Naive thymus-derived CD4-positive, alpha-beta T cell (primary cell): ENCODE results near the gene TXNRD3. TPM values are rescaled to one million over a fixed set of nuclear protein-coding genes. Genes with fewer than 3 reads are reported as not detected.

Source experiments
- ATAC-seq: fragments of 150-1000 bp; cut with Tn5 transposase; 2 replicates; pipeline ENCODE4 v1.10.0; 2021; ENCODE audit warnings: mild to moderate bottlenecking, moderate library complexity
- CTCF ChIA-PET: fragments of 350-600 bp; sonication (Branson Sonifier 250); formaldehyde crosslinking; loops from one replicate; lab custom pipeline; 2021; ENCODE audit warnings: antibody characterized with exemption; lab: Charles Lee
- POLR2A ChIA-PET: fragments of 350-600 bp; sonication (Branson Sonifier 250); formaldehyde crosslinking; loops from one replicate; lab custom pipeline; 2021; ENCODE audit warnings: antibody characterized with exemption, inconsistent platforms; lab: Charles Lee
- DNase-seq, 9 donors: peaks; one replicate each; pipeline versions ENCODE4 v3.0.0 to v3.0.0-alpha.2; 2020 to 2022; ENCODE audit warnings: mixed read lengths in 1 of 9
- H3K27ac ChIP-seq: one replicate; pipeline ENCODE4 v1.7.0; 2013; ENCODE audit warnings: mild to moderate bottlenecking, low read depth, low read length, moderate library complexity
- H3K27me3 ChIP-seq, 2 donors: one replicate each; pipeline ENCODE4 v1.7.0; 2013; ENCODE audit warnings: low read length in 2 of 2, mild to moderate bottlenecking in 2 of 2, moderate library complexity in 2 of 2; ENCODE audit not compliant: control insufficient read depth in 2 of 2, insufficient read depth in 2 of 2
- H3K36me3 ChIP-seq, 3 experiments: 1 replicate in 2 of 3; 2 replicates in 1 of 3; pipeline ENCODE4 v1.7.0; 2013; ENCODE audit warnings: low read length in 3 of 3, mild to moderate bottlenecking in 3 of 3, moderate library complexity in 1 of 3; ENCODE audit not compliant: insufficient read depth in 3 of 3, control insufficient read depth in 2 of 3
- H3K4me1 ChIP-seq, 2 donors: one replicate each; pipeline ENCODE4 v1.7.0; 2013; ENCODE audit warnings: low read length in 2 of 2, mild to moderate bottlenecking in 2 of 2, moderate library complexity in 1 of 2; ENCODE audit not compliant: control insufficient read depth in 2 of 2, insufficient read depth in 2 of 2
- H3K4me3 ChIP-seq: 2 replicates; pipeline ENCODE4 v1.7.0; 2013; ENCODE audit warnings: mild to moderate bottlenecking, low read length
- H3K9me3 ChIP-seq, 3 experiments: 1 replicate in 2 of 3; 2 replicates in 1 of 3; pipeline ENCODE4 v1.7.0; 2013; ENCODE audit warnings: low read length in 3 of 3; ENCODE audit not compliant: control insufficient read depth in 2 of 3
- H3K27ac Mint-ChIP-seq, 9 donors: one replicate each; pipeline ENCODE4 v1.8.0; 2020 to 2022; ENCODE audit warnings: mixed read lengths in 9 of 9, mild to moderate bottlenecking in 8 of 9, moderate library complexity in 5 of 9, inconsistent platforms in 2 of 9
- H3K27me3 Mint-ChIP-seq, 5 donors: one replicate each; pipeline ENCODE4 v1.8.0; 2021 to 2022; ENCODE audit warnings: mixed read lengths in 5 of 5, mild to moderate bottlenecking in 1 of 5
- H3K36me3 Mint-ChIP-seq, 5 donors: one replicate each; pipeline ENCODE4 v1.8.0; 2020 to 2022; ENCODE audit warnings: mixed read lengths in 5 of 5, mild to moderate bottlenecking in 3 of 5, inconsistent platforms in 1 of 5
- H3K4me1 Mint-ChIP-seq, 7 donors: one replicate each; pipeline ENCODE4 v1.8.0; 2020 to 2022; ENCODE audit warnings: mixed read lengths in 7 of 7, mild to moderate bottlenecking in 3 of 7, inconsistent platforms in 1 of 7
- H3K4me3 Mint-ChIP-seq, 10 donors: one replicate each; pipeline ENCODE4 v1.8.0; 2020 to 2022; ENCODE audit warnings: mild to moderate bottlenecking in 10 of 10, mixed read lengths in 10 of 10, moderate library complexity in 6 of 10, inconsistent platforms in 2 of 10
- H3K9me3 Mint-ChIP-seq, 11 donors: one replicate each; pipeline ENCODE4 v1.8.0; 2020 to 2022; ENCODE audit warnings: mixed read lengths in 11 of 11, mild to moderate bottlenecking in 4 of 11, inconsistent platforms in 1 of 11, moderate library complexity in 1 of 11
- intact Hi-C, 2 donors: fragments of 100-400 bp; cut with micrococcal nuclease; formaldehyde crosslinking; loops; one replicate each; pipeline ENCODE4 v1.15.1; 2023
- polyA plus RNA-seq, 2 donors: library from polyadenylated mRNA; unstranded; fragments of 300-500 nt; fragmentation: Illumina TruSeq; gene quantifications; one replicate each; pipeline ENCODE4 v1.2.3, GENCODE V29; 2021
- total RNA-seq, 6 experiments: library from RNA in 5 of 6; stranded (reverse) in 5 of 6; gene quantifications; 1 replicate in 5 of 6; 2 replicates in 1 of 6; pipeline ENCODE4 v1.2.3 and lab custom pipeline; 2021 to 2026

Gene TXNRD3
- total and polyA plus RNA-seq, 7 experiments from 2014 or later, result 0.46 to 4.8 (median 4.3) TPM

DNA sequence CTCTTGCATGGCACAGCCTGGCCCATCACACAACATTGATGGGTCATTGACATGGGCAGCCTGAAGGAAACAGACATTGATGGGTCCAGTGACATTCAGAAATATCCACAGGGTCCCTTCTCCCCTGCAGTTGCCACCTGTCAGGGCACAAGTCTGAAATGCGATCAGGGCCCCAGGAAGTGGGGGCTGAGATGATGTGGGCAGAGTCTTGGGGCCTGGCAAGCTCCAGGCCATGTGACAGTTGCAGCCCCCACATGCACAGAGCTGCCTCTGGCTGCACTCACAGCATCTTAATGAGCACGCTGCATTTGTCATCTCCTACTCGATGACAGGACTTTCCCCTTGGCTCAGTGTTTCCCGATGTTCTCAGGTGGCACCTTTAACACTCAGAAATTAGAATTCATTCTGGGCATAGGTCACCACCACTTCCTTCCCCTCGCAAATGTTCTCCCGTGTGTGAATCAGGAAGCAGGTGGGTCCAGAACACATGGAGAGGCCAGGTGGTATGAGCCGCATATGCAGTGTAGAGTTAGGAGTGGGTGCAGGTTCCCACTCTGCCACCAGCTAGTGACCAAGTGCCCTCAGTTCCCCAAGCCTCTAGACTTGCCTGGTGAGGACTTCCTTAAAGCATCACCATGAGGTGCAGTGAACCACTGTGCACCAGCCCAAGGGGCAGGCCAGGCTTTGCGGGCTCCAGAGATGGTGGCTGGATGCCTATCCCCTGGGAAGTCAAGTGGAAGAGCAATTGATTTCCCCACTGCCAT is 1.6 kb upstream of the TXNRD3 start:
- ChIA-PET CTCF (no interaction called here), POLR2A (no interaction called here)
- H3K4me3 Mint-ChIP-seq, result peak overlapping the region in 3 of 10 donors; percentile 63 to 86 (median 84)
- ATAC-seq (no peak), DNase-seq (no peak)
- Histone ChIP-seq H3K36me3 (no peaks in the 10 kb centered on the region), H3K9me3 (no peaks in the 10 kb centered on the region), H3K27ac (no peak overlapping the region), H3K4me3 (no peak overlapping the region), H3K4me1 (peaks cover 0 to 3% of the 10 kb centered on the region in 2 donors), H3K27me3 (peaks cover 0 to 4% of the 10 kb centered on the region in 2 donors)
- H3K27ac Mint-ChIP-seq, result no peak overlapping the region
- H3K4me1 Mint-ChIP-seq, result peaks cover 4 to 14% (median 10%) of the 10 kb centered on the region in 7 donors
- peaks cover 0 to 43% (median 4%) of the 10 kb centered on the region in 5 donors for H3K27me3 Mint-ChIP-seq
- intact Hi-C loops, result loop anchor here (5.0 kb wide), 2 partner anchors 134 to 574 kb away; partner anchors contain the start of genes CHST13 (in 1 of the 2) and SLC41A3 (in 1 of the 2)
- no peaks in the 10 kb centered on the region for H3K36me3 Mint-ChIP-seq
- peaks cover 0 to 3% (median 0%) of the 10 kb centered on the region in 11 donors for H3K9me3 Mint-ChIP-seq

- Mint-ChIP-seq H3K27me3 (peaks cover 0 to 46% (median 4%) of the 10 kb centered on the region in 5 donors), H3K9me3 (peaks cover 0 to 3% (median 0%) of the 10 kb centered on the region in 11 donors), H3K4me3 (peak overlapping the region; percentile 28 to 93 (median 86)), H3K4me1 (peaks cover 4 to 14% (median 10%) of the 10 kb centered on the region in 7 donors), H3K27ac (no peak overlapping the region), H3K36me3 (peaks cover 0 to under 1% (median 0%) of the 10 kb centered on the region in 5 donors)
- no peak overlapping the region for H3K4me3 ChIP-seq
- intact Hi-C loops, result loop anchor here (1.0 to 5.0 kb wide), 5 partner anchors 48 to 739 kb away; partner anchors contain the start of genes CHCHD6 (in 1 of the 2), CHST13 (in 1 of the 2), SLC41A3 (in 1 of the 2) and ZXDC (in 1 of the 2)
- no peak overlapping the region for H3K27ac ChIP-seq
- no peak for ATAC-seq
- no peaks in the 10 kb centered on the region for H3K36me3 ChIP-seq
- no peak for DNase-seq
- POLR2A ChIA-PET, result no interaction called here
- H3K27me3 ChIP-seq, result peaks cover 0 to 4% of the 10 kb centered on the region in 2 donors
- H3K9me3 ChIP-seq, result no peaks in the 10 kb centered on the region
- CTCF ChIA-PET, result no interaction called here
- peaks cover 0 to 3% of the 10 kb centered on the region in 2 donors for H3K4me1 ChIP-seq
Measured at GRCh38 chr3:126655887-126656286, 963 bp upstream of the TXNRD3 start.

GRCh38 chr3:126649556-126650092 is 5.3 kb downstream of the TXNRD3 start:
- CTCF ChIA-PET, result no interaction called here
- H3K36me3 Mint-ChIP-seq, result peaks cover 0 to 20% (median 11%) of the 10 kb centered on the region in 5 donors
- DNase-seq (no peak), ATAC-seq (no peak)
- Histone ChIP-seq H3K36me3 (no peaks in the 10 kb centered on the region), H3K4me3 (no peak overlapping the region), H3K27ac (no peak overlapping the region), H3K4me1 (no peaks in the 10 kb centered on the region), H3K9me3 (no peaks in the 10 kb centered on the region), H3K27me3 (no peaks in the 10 kb centered on the region)
- H3K27me3 Mint-ChIP-seq, result peaks cover 0 to 52% (median 0%) of the 10 kb centered on the region in 5 donors
- intact Hi-C loops, result loop anchor here in 1 of 2 donors (5.0 kb wide), 1 partner anchor 127 kb away; the partner anchor contains the start of gene CHST13
- no peak overlapping the region for H3K27ac Mint-ChIP-seq
- POLR2A ChIA-PET, result no interaction called here
- H3K4me1 Mint-ChIP-seq, result peaks cover 3 to 19% (median 5%) of the 10 kb centered on the region in 7 donors
- H3K9me3 Mint-ChIP-seq, result peaks cover 0 to 1% (median 0%) of the 10 kb centered on the region in 11 donors
- H3K4me3 Mint-ChIP-seq, result no peak overlapping the region

GRCh38 chr3:126646674-126647073 is 8.2 kb downstream of the TXNRD3 start:
- no peaks in the 10 kb centered on the region for H3K9me3 ChIP-seq
- H3K27ac ChIP-seq, result no peak overlapping the region
- ChIA-PET POLR2A (no interaction called here), CTCF (interaction anchor here (0.6 kb wide), 1 partner anchor 23 kb away, joined by 3 read pairs; no protein-coding TSS in a partner anchor)
- peaks cover 0 to 4% (median 0%) of the 10 kb centered on the region in 3 experiments for H3K36me3 ChIP-seq
- intact Hi-C loops, result no loop called here
- Mint-ChIP-seq H3K36me3 (peaks cover 0 to 40% (median 24%) of the 10 kb centered on the region in 5 donors), H3K9me3 (peaks cover 0 to 1% (median 0%) of the 10 kb centered on the region in 11 donors), H3K4me1 (peaks cover 0 to 6% (median 0%) of the 10 kb centered on the region in 7 donors), H3K27ac (no peak overlapping the region), H3K4me3 (no peak overlapping the region), H3K27me3 (peaks cover 0 to 31% (median 0%) of the 10 kb centered on the region in 5 donors)
- H3K4me1 ChIP-seq, result no peaks in the 10 kb centered on the region
- ATAC-seq, result no peak
- no peaks in the 10 kb centered on the region for H3K27me3 ChIP-seq
- H3K4me3 ChIP-seq, result no peak overlapping the region
- no peak for DNase-seq

- Mint-ChIP-seq H3K4me1 (peaks cover 0 to 2% (median 0%) of the 10 kb centered on the region in 7 donors), H3K27ac (no peak overlapping the region), H3K9me3 (peaks cover 0 to 1% (median 0%) of the 10 kb centered on the region in 11 donors), H3K4me3 (no peak overlapping the region), H3K36me3 (peaks cover 0 to 51% (median 27%) of the 10 kb centered on the region in 5 donors), H3K27me3 (peaks cover 0 to 22% (median 0%) of the 10 kb centered on the region in 5 donors)
- ChIA-PET POLR2A (interaction anchor here (0.8 kb wide), 1 partner anchor 10 kb away, joined by 3 read pairs; no protein-coding TSS in a partner anchor), CTCF (no interaction called here)
- DNase-seq (no peak), ATAC-seq (no peak)
- intact Hi-C loops, result no loop called here
- Histone ChIP-seq H3K9me3 (no peaks in the 10 kb centered on the region), H3K27me3 (no peaks in the 10 kb centered on the region), H3K4me1 (no peaks in the 10 kb centered on the region), H3K4me3 (no peak overlapping the region), H3K27ac (no peak overlapping the region), H3K36me3 (peaks cover 0 to 5% (median 0%) of the 10 kb centered on the region in 3 experiments)
Measured at GRCh38 chr3:126644615-126645014, 10.3 kb downstream of the TXNRD3 start.

DNA sequence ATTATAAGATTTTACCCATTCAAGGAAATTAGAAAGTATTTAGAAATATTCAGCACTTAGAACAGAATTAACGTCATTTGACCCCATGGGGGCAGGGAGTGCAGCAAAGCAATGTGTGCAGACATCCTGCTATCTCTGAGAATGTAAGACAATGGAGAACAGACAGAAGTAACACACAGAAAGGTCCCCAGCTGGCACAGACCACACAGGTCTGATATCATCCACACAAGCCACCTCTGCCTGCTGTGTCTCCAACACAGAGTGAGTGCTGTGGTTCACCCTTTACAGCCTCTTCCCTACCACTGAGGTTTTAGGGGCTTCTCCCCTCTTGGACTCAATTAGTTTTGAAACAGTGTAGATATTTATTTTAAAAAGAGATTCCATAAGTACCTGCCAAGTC is 16.1 kb downstream of the TXNRD3 start:
- no peak overlapping the region for H3K4me3 ChIP-seq
- no peaks in the 10 kb centered on the region for H3K9me3 Mint-ChIP-seq
- no peak overlapping the region for H3K27ac Mint-ChIP-seq
- ChIA-PET POLR2A (no interaction called here), CTCF (no interaction called here)
- H3K36me3 ChIP-seq, result peaks cover 0 to 5% (median 0%) of the 10 kb centered on the region in 3 experiments
- H3K4me3 Mint-ChIP-seq, result no peak overlapping the region
- H3K27me3 Mint-ChIP-seq, result no peaks in the 10 kb centered on the region
- no peak for ATAC-seq
- no peaks in the 10 kb centered on the region for H3K4me1 ChIP-seq
- H3K27ac ChIP-seq, result no peak overlapping the region
- DNase-seq, result no peak
- H3K27me3 ChIP-seq, result no peaks in the 10 kb centered on the region
- H3K4me1 Mint-ChIP-seq, result peaks cover 0 to 5% (median 0%) of the 10 kb centered on the region in 7 donors
- no peaks in the 10 kb centered on the region for H3K9me3 ChIP-seq
- H3K36me3 Mint-ChIP-seq, result peaks cover 0 to 50% (median 23%) of the 10 kb centered on the region in 5 donors
- intact Hi-C loops, result no loop called here
